Astrocyte of the cerebellum (primary cell): Measurements from ENCODE around the gene ZNF526.

Experiments
- DNase-seq: peaks from one replicate; pipeline ENCODE4 v3.0.0-alpha.2; 2011; ENCODE audit warnings: low read depth
- H3K4me3 ChIP-seq: 2 replicates; pipeline ENCODE4 v1.5.1; 2011; ENCODE audit warnings: mild to moderate bottlenecking, low read depth, low read length, moderate library complexity
- in situ Hi-C: cut with HindIII; loops from 2 replicates; pipeline ENCODE4 v1.10.0; 2017; ENCODE audit warnings: low sequenced_read_pairs
- TF ChIP-seq, protein P1 (sequence below): IDR thresholded peaks from 2 replicates; pipeline ENCODE4 v1.5.1; 2012; ENCODE audit warnings: low read length, low read depth, moderate library complexity, mild to moderate bottlenecking; ENCODE audit errors: missing control alignments

The ZNF526 gene

DNA sequence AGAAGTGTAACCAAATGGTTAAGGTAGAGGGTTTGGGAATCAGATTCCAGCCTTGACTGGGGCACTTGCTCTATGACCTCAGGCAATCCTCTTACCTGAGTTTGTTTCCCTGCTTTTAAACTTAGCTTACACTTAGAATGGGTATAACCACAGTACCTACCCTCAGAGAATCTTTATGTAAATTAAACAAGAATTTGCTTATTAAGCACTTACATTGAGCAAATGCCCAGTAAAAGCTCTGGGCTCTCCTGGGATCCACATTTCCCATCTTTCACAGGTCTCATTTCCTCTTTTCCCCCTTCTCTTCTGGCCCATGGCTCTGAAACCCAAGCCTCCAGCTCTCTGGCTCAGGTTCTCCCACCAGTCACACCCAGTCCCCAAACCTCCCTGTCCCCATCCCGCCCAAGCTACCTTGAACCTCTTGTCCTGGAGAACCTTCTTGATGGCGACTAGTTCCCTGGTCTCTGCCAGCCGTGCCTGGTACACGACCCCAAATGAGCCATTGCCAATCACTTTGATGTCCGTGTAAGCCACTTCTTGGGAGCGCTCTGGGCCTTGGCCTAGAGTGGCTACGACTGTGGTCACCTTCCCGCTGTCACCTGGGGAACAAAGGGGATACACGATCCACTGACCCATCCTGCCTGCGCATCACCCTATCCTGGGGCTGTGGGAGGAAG is 19.6 kb downstream of the ZNF526 start:
- in situ Hi-C loops = no loop called here

DNA sequence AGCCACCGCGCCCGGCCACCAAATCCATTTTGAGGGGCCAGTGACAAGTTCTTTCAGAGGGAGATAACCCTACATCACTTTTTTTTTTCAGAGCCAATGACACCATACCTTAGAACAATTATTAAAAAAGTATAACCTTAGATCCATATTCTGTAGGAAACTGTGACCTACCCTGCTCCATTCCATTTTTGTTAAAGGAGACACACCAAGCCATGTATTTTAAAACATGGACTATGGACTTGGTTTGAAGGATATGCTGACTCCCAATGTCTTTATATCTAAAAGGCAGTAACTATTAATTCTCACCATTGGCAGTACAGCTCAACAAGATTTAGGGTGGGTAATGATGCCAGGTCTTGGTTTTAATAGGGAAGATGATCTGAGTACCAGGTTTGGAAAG is 21.2 kb downstream of the ZNF526 start:
- TF ChIP-seq, protein P1, sequence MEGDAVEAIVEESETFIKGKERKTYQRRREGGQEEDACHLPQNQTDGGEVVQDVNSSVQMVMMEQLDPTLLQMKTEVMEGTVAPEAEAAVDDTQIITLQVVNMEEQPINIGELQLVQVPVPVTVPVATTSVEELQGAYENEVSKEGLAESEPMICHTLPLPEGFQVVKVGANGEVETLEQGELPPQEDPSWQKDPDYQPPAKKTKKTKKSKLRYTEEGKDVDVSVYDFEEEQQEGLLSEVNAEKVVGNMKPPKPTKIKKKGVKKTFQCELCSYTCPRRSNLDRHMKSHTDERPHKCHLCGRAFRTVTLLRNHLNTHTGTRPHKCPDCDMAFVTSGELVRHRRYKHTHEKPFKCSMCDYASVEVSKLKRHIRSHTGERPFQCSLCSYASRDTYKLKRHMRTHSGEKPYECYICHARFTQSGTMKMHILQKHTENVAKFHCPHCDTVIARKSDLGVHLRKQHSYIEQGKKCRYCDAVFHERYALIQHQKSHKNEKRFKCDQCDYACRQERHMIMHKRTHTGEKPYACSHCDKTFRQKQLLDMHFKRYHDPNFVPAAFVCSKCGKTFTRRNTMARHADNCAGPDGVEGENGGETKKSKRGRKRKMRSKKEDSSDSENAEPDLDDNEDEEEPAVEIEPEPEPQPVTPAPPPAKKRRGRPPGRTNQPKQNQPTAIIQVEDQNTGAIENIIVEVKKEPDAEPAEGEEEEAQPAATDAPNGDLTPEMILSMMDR = no peak
- peak overlapping the region; percentile 71 for H3K4me3 ChIP-seq
- in situ Hi-C loops = no loop called here
- DNase-seq = no peak

More for the DNA sequence above, 19.6 kb downstream of the ZNF526 start:
- no peak for DNase-seq
- H3K4me3 ChIP-seq = no peak overlapping the region
- TF ChIP-seq, protein P1 = no peak

DNA sequence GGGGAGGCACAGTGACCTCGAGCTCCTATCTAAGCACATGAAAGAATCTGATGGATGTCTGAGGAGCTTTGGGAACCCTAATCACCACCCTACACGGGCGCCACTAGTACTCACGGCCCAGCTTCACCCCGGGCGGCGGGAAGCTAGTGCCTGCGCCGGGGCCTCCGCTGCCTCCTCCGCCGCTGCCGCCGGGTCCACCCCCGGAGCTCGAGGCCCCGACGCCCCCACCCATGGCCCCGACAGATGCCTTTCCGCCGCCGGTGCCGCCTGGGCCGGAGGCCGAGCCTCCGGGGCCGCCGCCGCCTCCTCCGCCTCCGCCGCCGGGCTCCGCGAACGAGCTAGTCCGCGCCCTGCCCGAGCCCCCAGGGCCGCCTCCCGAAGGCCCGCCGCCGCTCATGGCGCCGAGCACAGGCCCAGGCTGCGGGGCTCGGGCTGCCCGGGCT is 22.0 kb downstream of the ZNF526 start:
- DNase-seq = no peak
- in situ Hi-C loops = no loop called here
- TF ChIP-seq, protein P1 = no peak
- H3K4me3 ChIP-seq = peak overlapping the region; percentile 71

DNA sequence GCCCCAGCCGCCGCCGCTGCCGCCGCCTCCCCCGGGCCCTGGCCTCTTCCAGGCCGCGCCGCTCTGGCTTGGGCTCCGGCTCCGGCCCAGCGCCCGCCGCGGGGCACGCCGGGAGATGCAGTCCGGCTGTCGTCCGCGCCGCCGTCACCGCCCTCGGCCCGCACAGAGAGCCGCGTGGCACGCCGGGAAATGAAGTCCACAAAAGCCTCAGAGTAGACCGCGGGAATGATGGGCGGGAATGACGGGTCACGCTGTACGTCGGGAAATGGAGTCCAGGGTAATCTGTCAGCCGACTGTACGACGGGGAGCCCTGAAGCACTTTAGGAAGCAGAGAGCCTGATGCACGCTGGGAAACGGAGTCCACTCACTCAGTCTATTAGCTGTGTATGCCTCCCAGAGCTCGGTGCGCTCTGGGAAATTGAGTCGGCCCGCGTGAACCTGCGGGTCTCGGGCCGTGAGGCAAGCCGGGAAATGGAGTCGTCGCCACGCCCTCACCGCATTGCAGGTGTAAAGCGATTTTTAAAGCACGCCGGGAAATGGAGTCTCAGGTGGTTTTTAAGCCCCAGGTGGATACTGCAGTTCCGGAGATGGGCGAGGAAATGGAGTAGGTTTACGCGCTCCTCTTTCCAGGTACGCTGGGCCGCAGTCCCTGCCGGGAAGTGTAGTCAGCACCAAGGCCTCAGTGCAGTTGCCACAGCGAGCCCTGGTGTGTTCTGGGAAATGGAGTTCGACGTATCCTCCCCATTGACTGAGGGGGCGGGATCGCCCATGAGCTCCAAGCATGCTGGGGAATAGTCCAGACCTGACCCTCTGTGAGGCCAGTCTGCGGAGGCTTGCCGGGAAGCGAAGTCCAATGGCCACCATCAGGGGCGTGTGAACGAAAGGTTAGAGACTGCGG is 22.6 kb downstream of the ZNF526 start, which contains the start of gene GSK3A:
Gene GSK3A (minus strand): TSS at position 91 of the 898 bp plus-strand sequence. CDS start 137 bp downstream, outside the sequence.
- TF ChIP-seq, protein P1 = no peak
- DNase-seq = peak; percentile 99
- in situ Hi-C loops = no loop called here
- peak within 1 kb of the TSS; percentile 71 for H3K4me3 ChIP-seq

- peak; percentile 86 for DNase-seq
- in situ Hi-C loops = no loop called here
- H3K4me3 ChIP-seq = peak overlapping the region; percentile 71
- TF ChIP-seq, protein P1 = peak; percentile 71
Observed at GRCh38 chr19:42244347-42245220, 24.5 kb downstream of the ZNF526 start.

DNA sequence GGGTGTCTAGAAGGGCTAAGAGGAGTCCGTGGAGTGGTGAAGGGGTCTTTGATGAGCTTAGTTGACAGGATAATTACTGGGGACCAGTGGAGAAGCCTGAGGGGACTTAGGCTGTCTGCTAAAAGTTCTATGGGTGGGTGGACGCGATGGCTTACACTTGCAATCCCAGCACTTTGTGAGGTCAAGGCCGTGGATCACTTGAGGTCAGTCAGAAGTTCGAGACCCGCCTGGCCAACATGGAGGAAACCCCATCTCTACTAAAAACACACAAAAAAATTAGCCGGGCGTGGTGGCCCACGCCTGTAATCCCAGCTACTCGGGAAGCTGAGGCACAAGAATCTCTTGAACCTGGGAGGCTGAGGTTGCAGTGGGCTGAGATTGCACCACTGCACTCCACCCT is 25.1 kb downstream of the ZNF526 start:
- in situ Hi-C loops = no loop called here
- TF ChIP-seq, protein P1 = no peak

More for the DNA sequence above, 25.1 kb downstream of the ZNF526 start:
- DNase-seq = no peak
- no peak overlapping the region for H3K4me3 ChIP-seq
